ENCODE results near the gene BLACAT1.
A peak's percentile ranks its signal among the peaks of the same experiment; 100 is the strongest.
"Not testable (repeated sequence)": the region's sequence is repeated elsewhere in the genome, so short reads cannot be mapped to it uniquely, and the experiment has no call there.

Gene BLACAT1

GRCh38 chr1:205438213-205439158 is 17.4 kb downstream of the BLACAT1 start:
- peak; percentile 87 for DNase-seq

GRCh38 chr1:205437570-205437969 is 18.3 kb downstream of the BLACAT1 start:
- no peak for DNase-seq

DNA sequence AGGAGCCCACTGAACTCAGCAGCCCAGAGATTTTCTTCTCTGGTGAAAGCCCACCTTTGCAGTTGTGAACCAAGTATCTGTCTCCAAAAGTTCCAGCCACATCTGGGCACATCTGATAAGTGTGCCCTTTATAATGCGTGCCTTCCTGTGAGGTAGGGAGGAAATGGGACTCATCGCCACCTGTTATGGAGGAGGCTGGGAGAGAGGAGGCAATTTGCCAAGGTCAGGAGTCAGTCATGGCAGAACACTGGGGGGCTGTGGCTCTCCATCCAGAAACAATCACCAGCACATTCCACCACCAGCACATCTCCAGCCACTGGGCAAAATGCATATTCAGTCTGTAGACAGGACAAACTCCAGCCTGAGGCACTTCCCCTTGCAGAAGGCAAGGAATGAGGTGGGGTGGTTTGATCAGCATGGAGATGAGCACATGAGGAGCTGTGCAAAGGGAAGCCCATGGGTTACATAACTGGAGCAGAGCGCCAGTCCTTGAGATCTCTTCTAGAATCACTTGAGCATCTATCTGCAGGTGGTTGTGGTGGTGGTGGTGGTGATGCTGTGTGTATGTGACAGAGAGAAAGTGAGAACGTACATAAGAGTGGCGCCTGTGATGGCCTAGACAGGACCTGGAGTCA is 19.0 kb downstream of the BLACAT1 start:
- DNase-seq: no peak

DNA sequence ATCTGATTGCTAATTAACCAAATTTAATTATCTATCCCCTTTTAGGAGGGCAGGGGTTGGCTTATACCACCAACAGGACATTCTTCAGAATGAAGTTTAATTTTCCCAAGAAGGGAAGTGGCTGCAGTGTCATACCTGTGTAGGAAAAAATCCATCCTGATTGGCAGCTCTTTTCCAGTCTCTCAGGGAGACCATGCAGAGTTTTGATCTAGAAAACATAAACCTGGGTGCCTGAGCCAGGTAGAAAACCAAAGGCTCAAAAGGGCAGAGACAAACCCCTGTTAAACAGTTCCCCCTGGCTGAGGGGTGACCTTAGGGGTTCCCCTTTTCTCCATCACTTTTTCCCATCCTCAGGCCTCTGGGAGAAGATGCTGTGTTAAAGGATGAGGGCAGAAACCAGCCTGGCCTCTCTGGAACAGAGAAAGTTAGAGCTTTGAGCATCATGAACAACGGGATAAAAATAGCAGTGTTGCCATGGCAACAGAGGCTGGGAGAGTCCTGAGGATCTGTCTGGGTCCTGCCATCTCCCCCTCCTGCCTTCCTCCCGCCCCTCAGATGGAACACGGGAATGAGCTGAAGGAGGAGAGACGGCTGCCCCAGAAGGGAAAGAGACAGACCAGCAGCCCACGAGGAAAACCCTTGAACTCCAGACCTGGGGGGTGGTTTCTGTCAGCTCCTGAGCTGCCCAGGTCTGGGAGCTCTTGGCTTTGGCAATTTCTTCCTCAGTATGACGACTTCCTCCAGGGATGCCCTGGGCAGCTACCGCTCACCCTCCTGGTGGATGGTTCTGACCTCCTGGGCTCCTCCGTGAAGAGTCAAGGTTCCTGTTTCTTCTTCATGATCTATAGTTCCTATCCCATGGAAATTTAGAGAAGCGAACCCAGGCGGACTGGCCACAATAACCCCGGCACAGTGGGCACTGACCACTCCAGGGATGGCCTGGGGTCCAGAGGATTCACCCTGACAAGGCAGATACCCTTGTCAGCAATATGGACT is 20.0 kb downstream of the BLACAT1 start:
- DNase-seq: peak; percentile 66

GRCh38 chr1:205434738-205435137 is 21.1 kb downstream of the BLACAT1 start:
- DNase-seq: peak; percentile 90

DNA sequence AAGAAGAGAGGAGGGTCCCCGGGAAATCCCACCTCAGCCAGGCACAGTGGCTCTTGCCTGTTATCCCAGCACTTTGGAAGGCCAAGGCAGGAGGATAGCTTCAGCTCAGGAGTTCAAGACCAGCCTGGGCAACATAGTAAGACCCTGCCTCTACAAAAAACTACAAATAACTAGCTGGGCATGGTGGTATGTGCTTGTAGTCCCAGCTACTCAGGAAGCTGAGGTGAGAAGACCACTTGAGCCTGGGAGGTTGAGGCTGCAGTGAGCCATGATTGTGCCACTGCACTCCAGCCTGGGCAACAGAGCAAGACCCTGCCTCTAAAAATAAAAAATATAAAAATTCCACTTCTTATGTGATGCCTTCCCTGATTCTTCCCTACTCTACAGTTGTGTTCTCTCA is 23.2 kb downstream of the BLACAT1 start:
- not testable (repeated sequence) for DNase-seq

DNA sequence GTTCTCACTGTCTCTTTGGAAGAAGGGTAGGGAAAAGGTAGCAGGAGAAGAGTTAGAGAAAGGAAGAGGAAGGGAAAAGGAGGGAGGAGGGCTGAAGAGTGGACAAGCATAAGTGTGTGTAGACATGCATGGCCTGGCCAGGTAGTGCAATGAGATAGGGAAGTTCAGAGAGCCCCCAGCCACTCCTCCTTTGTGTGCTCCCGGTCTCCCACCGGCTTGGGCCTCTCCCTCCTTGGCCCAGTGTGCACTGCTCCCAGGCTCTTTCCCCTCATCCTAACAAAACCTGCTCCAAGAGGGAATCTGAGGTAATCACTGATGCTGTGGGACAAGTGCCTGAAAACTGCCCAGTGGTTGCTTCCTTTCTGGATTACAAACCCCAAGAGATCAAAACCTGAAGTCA is 23.7 kb downstream of the BLACAT1 start:
- no peak for DNase-seq

DNA sequence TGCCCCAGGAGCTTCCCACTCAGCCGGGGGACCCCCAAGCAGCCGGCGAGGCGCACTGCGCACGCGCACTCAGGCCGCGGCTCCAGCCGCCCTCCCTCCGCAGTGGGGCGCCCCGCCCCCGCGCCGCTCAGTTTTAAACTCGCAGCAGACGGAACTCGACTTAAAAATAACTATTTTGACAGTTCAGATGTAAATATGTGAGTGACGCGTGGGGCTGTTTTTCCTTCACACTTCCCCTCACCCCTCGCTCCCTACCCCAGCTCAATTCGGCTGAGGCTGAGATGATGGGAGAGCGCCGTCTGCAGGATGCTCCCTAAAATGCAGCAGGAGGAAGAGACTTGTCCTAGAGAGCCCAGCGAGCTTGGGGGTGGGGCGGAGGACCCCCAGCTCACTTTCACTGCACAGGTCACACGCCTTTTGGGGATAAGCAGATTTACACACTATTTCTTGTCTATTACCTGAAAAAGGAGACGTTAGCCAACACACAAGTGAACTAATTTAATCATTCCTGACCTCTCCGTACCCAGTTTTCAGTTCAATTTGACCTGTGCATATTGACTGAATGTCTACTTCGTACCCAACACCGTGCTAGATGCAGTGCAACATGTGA is 25.0 kb downstream of the BLACAT1 start:
- DNase-seq: no peak

- DNase-seq: peak; percentile 39
Measured at GRCh38 chr1:205429762-205430695, 25.8 kb downstream of the BLACAT1 start.

DNA sequence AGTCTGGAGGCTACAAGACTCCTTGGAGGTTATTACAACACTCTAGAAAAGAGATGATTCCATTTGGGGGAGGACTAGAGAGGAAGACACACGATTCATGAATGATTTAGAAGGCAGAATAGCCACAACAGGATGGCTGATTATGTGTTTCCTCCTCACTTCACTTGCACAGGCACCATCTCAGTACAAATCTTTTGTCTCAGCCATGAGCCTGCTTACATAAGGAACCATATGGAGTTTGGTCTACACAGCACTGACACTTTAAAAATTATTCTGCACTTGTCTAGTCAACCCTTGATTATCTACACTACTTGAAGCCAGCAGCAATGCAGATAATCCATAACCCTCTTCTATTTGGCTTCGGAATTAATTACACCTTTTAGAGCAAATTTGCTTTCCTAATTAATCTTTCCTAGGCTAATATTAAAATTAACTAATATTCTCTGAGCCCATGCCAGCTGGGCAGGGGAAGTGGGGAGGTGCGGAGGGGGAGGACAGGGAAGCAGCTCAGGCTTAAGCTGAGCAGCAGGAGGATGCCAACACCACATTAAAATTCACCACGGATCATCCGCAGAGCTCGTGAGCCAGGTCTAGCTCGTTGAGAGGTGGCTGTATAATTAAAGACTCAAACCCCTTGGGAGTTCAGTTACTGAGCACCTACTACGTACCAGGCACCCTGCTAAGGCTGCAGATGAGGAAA is 30.8 kb downstream of the BLACAT1 start:
- DNase-seq: peak; percentile 84

DNA sequence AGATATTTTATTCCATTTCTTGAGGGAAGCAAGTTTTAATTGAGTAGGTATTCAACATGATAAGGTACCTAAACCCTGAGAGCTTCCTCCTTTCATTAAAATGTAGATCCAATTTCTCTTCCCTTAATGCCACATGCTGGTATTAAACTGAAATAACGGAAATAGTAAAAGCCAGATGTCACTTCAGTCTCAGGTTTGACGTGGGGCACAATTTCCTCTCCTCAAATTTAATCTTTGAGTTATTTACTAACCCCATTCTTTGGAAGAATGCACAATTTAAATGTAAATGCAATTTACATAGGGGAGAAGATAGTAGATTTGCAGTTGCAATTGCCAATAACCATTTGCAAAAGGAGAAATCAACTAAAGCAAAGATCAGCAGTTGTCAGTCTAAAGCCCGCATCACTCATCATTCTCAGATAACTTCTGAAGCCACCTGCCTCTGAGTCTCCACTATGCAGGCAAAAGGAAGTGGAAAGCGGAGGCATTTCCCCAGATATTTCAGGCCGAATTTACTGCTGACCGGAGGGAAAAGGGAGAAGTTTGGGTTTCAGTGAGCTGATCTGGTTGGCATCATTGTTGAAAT is 31.9 kb downstream of the BLACAT1 start:
- DNase-seq: no peak

- DNase-seq: no peak
Measured at GRCh38 chr1:205422993-205423642, 32.7 kb downstream of the BLACAT1 start.

- DNase-seq: no peak
Measured at GRCh38 chr1:205421798-205422197, 34.0 kb downstream of the BLACAT1 start, which contains the start of gene LEMD1. LEMD1 (minus strand) TSS chr1:205422056; CDS start chr1:205420536, 1,520 bp downstream.

- no peak for DNase-seq
Measured at GRCh38 chr1:205420938-205421337, 34.9 kb downstream of the BLACAT1 start.

GRCh38 chr1:205417870-205418635 is 37.8 kb downstream of the BLACAT1 start:
- DNase-seq: peak; percentile 35

DNA sequence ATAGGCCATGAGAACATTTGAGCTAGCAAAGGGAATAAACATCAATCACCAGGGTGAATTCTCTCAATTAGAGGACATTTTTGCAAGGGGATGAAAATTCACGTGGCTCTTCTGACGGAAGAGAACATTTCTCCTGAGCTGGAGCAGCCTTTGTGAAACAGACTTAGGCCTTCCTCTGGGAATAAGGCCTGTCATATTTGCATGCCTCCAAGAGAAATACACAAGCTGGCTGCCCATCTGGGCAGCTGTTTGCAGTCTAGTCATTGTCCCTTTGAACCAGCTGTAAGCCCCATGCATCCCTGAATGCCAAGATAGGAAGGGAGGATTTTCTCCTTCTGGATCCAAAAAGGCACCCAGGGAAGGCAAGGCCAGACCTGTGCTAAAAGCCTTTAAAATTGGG is 39.5 kb downstream of the BLACAT1 start:
- peak; percentile 49 for DNase-seq

- DNase-seq: no peak
Measured at GRCh38 chr1:205410581-205411298, 45.1 kb downstream of the BLACAT1 start.

DNA sequence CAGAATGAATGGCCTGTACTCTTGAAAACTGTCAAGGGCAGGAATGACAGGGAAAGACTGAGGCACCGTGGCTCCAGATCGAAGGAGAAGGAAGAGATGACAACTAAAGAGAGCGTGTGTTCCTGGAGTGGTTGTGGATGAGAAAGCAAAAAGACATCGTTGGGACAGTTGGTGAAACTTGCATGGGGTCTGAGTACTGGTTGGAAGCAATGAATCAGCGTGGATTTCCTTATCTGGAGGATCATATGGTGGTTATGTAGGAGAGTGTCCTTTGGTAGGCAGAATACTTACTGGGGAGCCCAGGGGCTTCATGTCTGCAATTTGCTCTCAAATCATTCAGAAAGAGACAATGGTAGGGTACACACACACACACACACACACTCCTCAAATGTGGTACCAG is 47.9 kb downstream of the BLACAT1 start:
- DNase-seq: no peak

Data from NCI-H82 (cell line).